Vagina (tissue), 2 donors: ENCODE measurements around the gene CALCR. TPM values are rescaled to one million over a fixed set of nuclear protein-coding genes. Genes with fewer than 3 reads are reported as not detected.

Source experiments
- DNase-seq, 2 donors: peaks; one replicate each; pipeline ENCODE4 v3.0.0-alpha.2; 2017; ENCODE audit errors: extremely low spot score in 2 of 2
- H3K27ac ChIP-seq: fragments of 200-600 bp; sonication (generic); one replicate; pipeline ENCODE4 v1.5.1; 2019
- H3K27me3 ChIP-seq: fragments of 200-600 bp; sonication (generic); one replicate; pipeline ENCODE4 v1.5.1; 2019
- H3K36me3 ChIP-seq, 2 donors: fragments of 200-600 bp; sonication (generic); one replicate each; pipeline ENCODE4 v1.5.1; 2017 to 2019
- H3K4me1 ChIP-seq: fragments of 200-600 bp; sonication (generic); one replicate; pipeline ENCODE4 v1.5.1; 2019
- H3K4me3 ChIP-seq, 2 donors: fragments of 200-600 bp; sonication (generic); 1 replicate in 1 of 2; 2 replicates in 1 of 2; pipeline ENCODE4 v1.5.1; 2016 to 2019
- H3K9me3 ChIP-seq: fragments of 200-600 bp; sonication (generic); one replicate; pipeline ENCODE4 v1.5.1; 2019
- POLR2A ChIP-seq, 2 donors: fragments of 450-650 bp; IDR thresholded peaks; one replicate each; pipeline ENCODE4 v1.6.1; 2017; ENCODE audit warnings: antibody characterized with exemption in 2 of 2, mild to moderate bottlenecking in 2 of 2, moderate library complexity in 2 of 2
- POLR2AphosphoS5 ChIP-seq, 2 donors: sonication (generic); formaldehyde crosslinking; IDR thresholded peaks; one replicate each; pipeline ENCODE4 v1.9.0; 2017; ENCODE audit warnings: antibody characterized with exemption in 2 of 2, mild to moderate bottlenecking in 2 of 2, low read depth in 1 of 2; ENCODE audit not compliant: insufficient read depth in 1 of 2
- intact Hi-C: fragments of 100-400 bp; cut with DNase I; formaldehyde crosslinking; loops from one replicate; pipeline ENCODE4 v1.15.1; 2023
- total RNA-seq: library from RNA; depleted of rRNA; stranded (reverse); fragments of >200 nt; gene quantifications from one replicate; pipeline ENCODE4 v1.2.3, GENCODE V29; 2016
- TF ChIP-seq, protein P1 (sequence below), 3 experiments: fragments of 450-650 bp in 2 of 3; fragments of 200-600 bp in 1 of 3; sonication (generic) in 1 of 3; IDR thresholded peaks; one replicate each; pipeline ENCODE4 v1.5.1; 2017 to 2019; ENCODE audit warnings: antibody characterized with exemption in 3 of 3, mild to moderate bottlenecking in 2 of 3, moderate library complexity in 2 of 3

CALCR gene
- total RNA-seq, 1 donor from 2014 or later, result not detected

GRCh38 chr7:93544691-93545090, 29.8 kb downstream of the CALCR start:
- TF ChIP-seq POLR2A (IDR thresholded peaks at IDR 0.05), result no peak
- TF ChIP-seq, protein P1, sequence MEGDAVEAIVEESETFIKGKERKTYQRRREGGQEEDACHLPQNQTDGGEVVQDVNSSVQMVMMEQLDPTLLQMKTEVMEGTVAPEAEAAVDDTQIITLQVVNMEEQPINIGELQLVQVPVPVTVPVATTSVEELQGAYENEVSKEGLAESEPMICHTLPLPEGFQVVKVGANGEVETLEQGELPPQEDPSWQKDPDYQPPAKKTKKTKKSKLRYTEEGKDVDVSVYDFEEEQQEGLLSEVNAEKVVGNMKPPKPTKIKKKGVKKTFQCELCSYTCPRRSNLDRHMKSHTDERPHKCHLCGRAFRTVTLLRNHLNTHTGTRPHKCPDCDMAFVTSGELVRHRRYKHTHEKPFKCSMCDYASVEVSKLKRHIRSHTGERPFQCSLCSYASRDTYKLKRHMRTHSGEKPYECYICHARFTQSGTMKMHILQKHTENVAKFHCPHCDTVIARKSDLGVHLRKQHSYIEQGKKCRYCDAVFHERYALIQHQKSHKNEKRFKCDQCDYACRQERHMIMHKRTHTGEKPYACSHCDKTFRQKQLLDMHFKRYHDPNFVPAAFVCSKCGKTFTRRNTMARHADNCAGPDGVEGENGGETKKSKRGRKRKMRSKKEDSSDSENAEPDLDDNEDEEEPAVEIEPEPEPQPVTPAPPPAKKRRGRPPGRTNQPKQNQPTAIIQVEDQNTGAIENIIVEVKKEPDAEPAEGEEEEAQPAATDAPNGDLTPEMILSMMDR (IDR thresholded peaks at IDR 0.05), result no peak
- Histone ChIP-seq H3K4me3 (no peak overlapping the region), H3K27ac (no peak overlapping the region), H3K36me3 (no peaks in the 10 kb centered on the region), H3K9me3 (no peaks in the 10 kb centered on the region), H3K27me3 (no peaks in the 10 kb centered on the region), H3K4me1 (no peaks in the 10 kb centered on the region)
- no peak for DNase-seq
- intact Hi-C loops, result no loop called here

- intact Hi-C loops, result no loop called here
- Histone ChIP-seq H3K27me3 (no peaks in the 10 kb centered on the region), H3K36me3 (no peaks in the 10 kb centered on the region), H3K27ac (no peak overlapping the region), H3K9me3 (no peaks in the 10 kb centered on the region), H3K4me1 (no peaks in the 10 kb centered on the region), H3K4me3 (no peak overlapping the region)
- no peak for DNase-seq
- TF ChIP-seq POLR2A (IDR thresholded peaks at IDR 0.05), result no peak
- TF ChIP-seq POLR2AphosphoS5 (IDR thresholded peaks at IDR 0.05; ENCODE audit: insufficient read depth in 1 of 2, low read depth in 1 of 2), result no peak
- TF ChIP-seq, protein P1 (IDR thresholded peaks at IDR 0.05), result no peak
These were observed 36.5 kb downstream of the CALCR start for GRCh38 chr7:93538061-93538460.

DNA sequence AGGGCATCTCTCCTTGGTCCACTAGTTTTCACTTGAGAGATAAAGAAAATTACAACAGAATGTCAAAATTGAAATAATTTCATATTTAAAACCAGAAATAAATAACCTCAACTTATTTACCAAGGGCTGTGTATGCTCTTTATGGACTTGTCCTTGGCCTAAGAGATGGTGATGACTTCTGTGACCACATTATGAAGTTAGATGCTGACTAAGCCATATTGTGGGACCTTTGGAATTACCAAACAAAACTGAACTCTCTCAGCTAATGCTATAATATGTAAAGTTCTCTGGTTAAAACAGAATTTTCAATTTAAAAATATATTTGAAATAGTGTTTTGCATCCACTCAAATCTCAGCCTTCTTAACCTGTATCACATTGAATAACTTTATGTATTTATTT, 38.9 kb downstream of the CALCR start:
- intact Hi-C loops, result no loop called here
- TF ChIP-seq, protein P1 (IDR thresholded peaks at IDR 0.05), result no peak
- TF ChIP-seq POLR2A (IDR thresholded peaks at IDR 0.05) (no peak), POLR2AphosphoS5 (IDR thresholded peaks at IDR 0.05; ENCODE audit: insufficient read depth in 1 of 2, low read depth in 1 of 2) (no peak)

DNA sequence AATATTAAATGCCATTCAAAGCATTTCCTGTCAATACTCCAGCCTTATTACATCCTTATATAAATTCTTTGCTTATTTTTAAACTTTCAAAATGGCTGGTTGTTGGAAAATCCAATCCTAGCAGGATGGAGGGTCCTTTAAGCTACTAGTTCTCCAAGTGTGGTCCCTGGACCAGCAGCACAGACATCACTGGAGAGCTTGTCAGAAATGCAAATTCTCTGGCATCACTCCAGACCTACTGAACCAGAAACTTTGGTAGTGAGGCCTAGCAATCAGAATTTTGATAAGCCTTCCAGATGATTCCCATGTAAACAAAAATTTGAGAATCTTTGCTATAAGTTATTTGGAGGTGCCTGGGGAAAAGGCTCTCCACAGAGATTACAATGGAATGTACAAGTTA, 43.8 kb downstream of the CALCR start:
- intact Hi-C loops, result no loop called here
- TF ChIP-seq POLR2AphosphoS5 (IDR thresholded peaks at IDR 0.05; ENCODE audit: insufficient read depth in 1 of 2, low read depth in 1 of 2), result no peak
- TF ChIP-seq, protein P1 (IDR thresholded peaks at IDR 0.05), result no peak
- no peak for TF ChIP-seq POLR2A (IDR thresholded peaks at IDR 0.05)
- Histone ChIP-seq H3K27me3 (no peaks in the 10 kb centered on the region), H3K4me3 (no peak overlapping the region), H3K36me3 (no peaks in the 10 kb centered on the region), H3K4me1 (no peaks in the 10 kb centered on the region), H3K27ac (no peak overlapping the region), H3K9me3 (no peaks in the 10 kb centered on the region)
- no peak for DNase-seq

More for the DNA sequence above, 38.9 kb downstream of the CALCR start:
- no peaks in the 10 kb centered on the region for H3K27me3 ChIP-seq
- no peaks in the 10 kb centered on the region for H3K4me1 ChIP-seq
- no peak for DNase-seq
- no peaks in the 10 kb centered on the region for H3K9me3 ChIP-seq
- H3K36me3 ChIP-seq, result no peaks in the 10 kb centered on the region
- H3K4me3 ChIP-seq, result no peak overlapping the region
- no peak overlapping the region for H3K27ac ChIP-seq

DNA sequence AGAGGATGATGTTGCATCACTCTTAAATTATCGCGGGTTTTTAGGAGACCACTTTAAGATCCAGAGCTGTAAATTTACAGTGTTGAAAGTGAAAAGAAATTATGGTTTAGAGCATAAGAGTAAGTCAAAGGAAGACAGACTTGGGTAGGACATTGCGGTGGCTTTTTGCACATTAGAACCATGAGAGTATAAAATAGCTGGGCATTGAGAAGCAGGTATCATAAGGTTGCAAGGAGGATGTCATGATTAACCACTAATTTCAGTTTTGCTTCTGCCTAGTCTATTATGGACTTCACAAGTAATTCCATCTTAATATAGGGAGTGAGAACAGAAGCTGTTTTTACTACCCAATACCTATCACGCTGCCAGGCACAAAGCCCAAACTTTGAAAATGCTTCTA, 57.7 kb downstream of the CALCR start:
- H3K36me3 ChIP-seq, result no peaks in the 10 kb centered on the region
- H3K9me3 ChIP-seq, result no peaks in the 10 kb centered on the region
- H3K4me3 ChIP-seq, result no peak overlapping the region
- DNase-seq, result no peak
- H3K27ac ChIP-seq, result no peak overlapping the region
- H3K4me1 ChIP-seq, result no peaks in the 10 kb centered on the region
- intact Hi-C loops, result no loop called here
- no peaks in the 10 kb centered on the region for H3K27me3 ChIP-seq
- TF ChIP-seq POLR2AphosphoS5 (IDR thresholded peaks at IDR 0.05; ENCODE audit: insufficient read depth in 1 of 2, low read depth in 1 of 2) (no peak), POLR2A (IDR thresholded peaks at IDR 0.05) (no peak)
- TF ChIP-seq, protein P1 (IDR thresholded peaks at IDR 0.05), result no peak
